HCT116 (cell line): ENCODE results near the gene TSPEAR. TPM values are rescaled to one million over a fixed set of nuclear protein-coding genes. Genes with fewer than 3 reads are reported as not detected.

ENCODE experiments used
- ATAC-seq: fragments of 200-7000 bp; cut with Tn5 transposase; 2 replicates; pipeline ENCODE4 v1.9.1; 2020; ENCODE audit warnings: mild to moderate bottlenecking, moderate library complexity
- BruUV-seq: library from RNA; stranded (reverse); fragments of 400-500 nt; replicated peaks from 2 replicates; lab custom pipeline; 2021; lab: Mats Ljungman, UMichigan
- CTCF ChIA-PET: fragments of 300-600 bp; sonication (Branson Sonifier 250); formaldehyde crosslinking; loops from one replicate; lab custom pipeline; 2021; ENCODE audit warnings: antibody characterized with exemption; lab: Charles Lee
- POLR2A ChIA-PET: fragments of 300-600, 350-600 bp; sonication (Branson Sonifier 250); formaldehyde crosslinking; loops from one replicate; lab custom pipeline; 2021; ENCODE audit warnings: antibody characterized with exemption; lab: Charles Lee
- RAD21 ChIA-PET, 2 experiments: fragments of 300-600 bp; sonication (Branson Sonifier 250); formaldehyde crosslinking; loops; one replicate each; lab custom pipeline; 2023; ENCODE audit warnings: low total read pairs in 2 of 2; ENCODE audit not compliant: uncharacterized antibody in 2 of 2, unreplicated experiment in 2 of 2, low non-redundant PET in 1 of 2; lab: Charles Lee
- DNase-seq: peaks from one replicate; pipeline ENCODE4 v3.0.0-alpha.2; 2010; ENCODE audit warnings: low read depth, low spot score
- H2AFZ ChIP-seq: fragments of 200-600 bp; shearing (Covaris generic), sonication (generic); 2 replicates; pipeline ENCODE4 v1.6.1; 2017; ENCODE audit warnings: low read depth, mixed run types, mixed read lengths, antibody characterized with exemption, low read length; ENCODE audit not compliant: poor library complexity, severe bottlenecking
- H3K27ac ChIP-seq: 2 replicates; pipeline ENCODE4 v1.5.1; 2012; ENCODE audit warnings: low read depth, low read length
- H3K27me3 ChIP-seq: fragments of 200-600 bp; sonication (generic); 2 replicates; pipeline ENCODE4 v1.6.1; 2016; ENCODE audit warnings: mixed run types, low read length, mixed read lengths; ENCODE audit not compliant: insufficient read depth
- H3K36me3 ChIP-seq, 2 experiments: fragments of 200-500 bp in 1 of 2; fragments of 200-600 bp in 1 of 2; sonication (Bioruptor generic) in 1 of 2; sonication (generic) in 1 of 2; 2 replicates each; pipeline versions ENCODE4 v1.5.1 to v1.6.1; 2014 to 2016; ENCODE audit warnings: low read length in 2 of 2, inconsistent platforms in 1 of 2, mixed read lengths in 1 of 2, mixed run types in 1 of 2; ENCODE audit not compliant: insufficient read depth in 2 of 2, control insufficient read depth in 1 of 2
- H3K4me1 ChIP-seq, 2 experiments: fragments of 200-600 bp in 1 of 2; sonication (generic) in 1 of 2; 2 replicates each; pipeline versions ENCODE4 v1.5.1 to v1.6.1; 2012 to 2017; ENCODE audit warnings: low read length in 2 of 2, inconsistent platforms in 1 of 2, mild to moderate bottlenecking in 1 of 2, mixed read lengths in 1 of 2, mixed run types in 1 of 2, moderate library complexity in 1 of 2; ENCODE audit not compliant: insufficient read depth in 2 of 2, control insufficient read depth in 1 of 2
- H3K4me2 ChIP-seq: fragments of 200-600 bp; sonication (generic); 2 replicates; pipeline ENCODE4 v1.6.1; 2017; ENCODE audit warnings: mixed run types, low read length, mixed read lengths
- H3K4me3 ChIP-seq, 2 experiments: fragments of 200-600 bp in 1 of 2; sonication (generic) in 1 of 2; replicated peaks in 1 of 2; 2 replicates each; pipeline ENCODE4 v1.5.1; 2011 to 2016; ENCODE audit warnings: low read length in 2 of 2, control low read depth in 1 of 2, low read depth in 1 of 2, mild to moderate bottlenecking in 1 of 2, mixed read lengths in 1 of 2, mixed run types in 1 of 2
- H3K79me2 ChIP-seq: fragments of 200-600 bp; sonication (generic); 2 replicates; pipeline ENCODE4 v1.6.1; 2017; ENCODE audit warnings: mild to moderate bottlenecking, mixed run types, low read length, moderate library complexity, mixed read lengths; ENCODE audit not compliant: insufficient read depth
- H3K9ac ChIP-seq: fragments of 200-600 bp; sonication (generic); 2 replicates; pipeline ENCODE4 v1.6.1; 2016; ENCODE audit warnings: low read length, mixed read lengths
- H3K9me2 ChIP-seq: fragments of 200-600 bp; sonication (generic), shearing (Covaris generic); 2 replicates; pipeline ENCODE4 v1.6.1; 2017; ENCODE audit warnings: mixed run types, mild to moderate bottlenecking, moderate library complexity; ENCODE audit not compliant: insufficient read depth
- H3K9me3 ChIP-seq, 2 experiments: fragments of 200-500 bp in 1 of 2; fragments of 200-600 bp in 1 of 2; sonication (Bioruptor generic) in 1 of 2; sonication (generic) in 1 of 2; 2 replicates each; pipeline ENCODE4 v1.6.1; 2014 to 2017; ENCODE audit warnings: low read length in 2 of 2, mixed read lengths in 2 of 2, inconsistent platforms in 1 of 2, low read depth in 1 of 2, mild to moderate bottlenecking in 1 of 2, mixed run types in 1 of 2, moderate library complexity in 1 of 2; ENCODE audit not compliant: control insufficient read depth in 1 of 2, insufficient read depth in 1 of 2
- H4K20me1 ChIP-seq: fragments of 200-600 bp; sonication (generic), shearing (Covaris generic); 2 replicates; pipeline ENCODE4 v1.6.1; 2017; ENCODE audit warnings: mixed run types, mild to moderate bottlenecking, moderate library complexity; ENCODE audit not compliant: insufficient read depth
- CEBPB ChIP-seq: IDR thresholded peaks from 2 replicates; pipeline ENCODE4 v1.6.1; 2012; ENCODE audit warnings: low read depth
- EGR1 ChIP-seq: IDR thresholded peaks from 2 replicates; pipeline ENCODE4 v1.6.1; 2012; ENCODE audit warnings: low read depth
- ELF1 ChIP-seq: IDR thresholded peaks from 2 replicates; pipeline ENCODE4 v1.6.1; 2012; ENCODE audit warnings: low read depth, borderline replicate concordance
- EZH2phosphoT487 ChIP-seq: fragments of 200-600 bp; IDR thresholded peaks from 2 replicates; pipeline ENCODE4 v1.6.1; 2018; ENCODE audit warnings: antibody characterized with exemption, borderline replicate concordance
- JUND ChIP-seq: IDR thresholded peaks from 2 replicates; pipeline ENCODE4 v1.6.1; 2012
- RAD21 ChIP-seq: IDR thresholded peaks from 2 replicates; pipeline ENCODE4 v1.6.1; 2012; ENCODE audit warnings: low read depth, mild to moderate bottlenecking
- SP1 ChIP-seq: IDR thresholded peaks from 2 replicates; pipeline ENCODE4 v1.6.1; 2012; ENCODE audit warnings: low read depth
- YY1 ChIP-seq: IDR thresholded peaks from 2 replicates; pipeline ENCODE4 v1.6.1; 2011; ENCODE audit warnings: low read length, low read depth, moderate library complexity, mild to moderate bottlenecking; ENCODE audit not compliant: insufficient replicate concordance; ENCODE audit errors: extremely low read depth
- ZNF274 ChIP-seq: fragments of 200-500 bp; sonication (Bioruptor generic); IDR thresholded peaks from 2 replicates; pipeline ENCODE4 v1.6.1; 2014; ENCODE audit warnings: mild to moderate bottlenecking, low read depth, low read length, inconsistent platforms
- intact Hi-C: fragments of 100-400 bp; cut with micrococcal nuclease; formaldehyde crosslinking; loops from 2 replicates; pipeline ENCODE4 v1.10.0; 2022
- total RNA-seq: library from RNA; stranded (reverse); gene quantifications from one replicate; pipeline ENCODE4 v1.2.1, GENCODE V29; 2021; ENCODE audit not compliant: unreplicated experiment
- TF ChIP-seq, protein P1 (sequence below): IDR thresholded peaks from 2 replicates; pipeline ENCODE4 v1.6.1; 2012; ENCODE audit warnings: low read depth
- TF ChIP-seq, protein P2 (sequence below): IDR thresholded peaks from 2 replicates; pipeline ENCODE4 v1.6.1; 2012
- TF ChIP-seq, protein P3 (sequence below): IDR thresholded peaks from 2 replicates; pipeline ENCODE4 v1.6.1; 2012

TSPEAR gene
- total RNA-seq, 1 experiment from 2014 or later = not detected

DNA sequence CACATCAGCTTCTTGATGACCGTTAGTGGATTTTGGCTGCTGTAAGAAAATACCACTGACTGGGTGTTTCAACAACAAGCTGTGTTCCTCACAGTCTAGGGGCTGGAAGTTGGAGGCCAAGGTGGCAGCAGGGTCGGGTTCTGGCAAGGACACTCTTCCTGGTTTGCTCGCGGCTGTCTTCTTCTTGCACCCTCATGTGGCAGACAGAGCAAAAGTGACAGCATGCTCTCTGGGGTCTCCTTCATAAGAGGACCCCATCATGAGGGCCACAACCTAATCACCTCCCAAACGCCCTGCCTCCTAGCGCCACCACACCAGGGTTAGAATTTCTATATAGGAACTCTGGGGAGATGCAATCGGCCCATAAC lies 18.6 kb upstream of the TSPEAR start:
- no peaks in the 10 kb centered on the region for H3K36me3 ChIP-seq
- H3K79me2 ChIP-seq = no peaks in the 10 kb centered on the region
- H3K9me2 ChIP-seq = no peaks in the 10 kb centered on the region
- no peak overlapping the region for H3K4me2 ChIP-seq
- no peaks in the 10 kb centered on the region for H3K27me3 ChIP-seq
- H3K9me3 ChIP-seq = no peaks in the 10 kb centered on the region
- no peak for DNase-seq
- no peak overlapping the region for H3K9ac ChIP-seq
- CTCF ChIA-PET = no interaction called here
- no peak overlapping the region for H3K4me3 ChIP-seq
- TF ChIP-seq RAD21 (no peak), ZNF274 (no peak)
- TF ChIP-seq, protein P1, sequence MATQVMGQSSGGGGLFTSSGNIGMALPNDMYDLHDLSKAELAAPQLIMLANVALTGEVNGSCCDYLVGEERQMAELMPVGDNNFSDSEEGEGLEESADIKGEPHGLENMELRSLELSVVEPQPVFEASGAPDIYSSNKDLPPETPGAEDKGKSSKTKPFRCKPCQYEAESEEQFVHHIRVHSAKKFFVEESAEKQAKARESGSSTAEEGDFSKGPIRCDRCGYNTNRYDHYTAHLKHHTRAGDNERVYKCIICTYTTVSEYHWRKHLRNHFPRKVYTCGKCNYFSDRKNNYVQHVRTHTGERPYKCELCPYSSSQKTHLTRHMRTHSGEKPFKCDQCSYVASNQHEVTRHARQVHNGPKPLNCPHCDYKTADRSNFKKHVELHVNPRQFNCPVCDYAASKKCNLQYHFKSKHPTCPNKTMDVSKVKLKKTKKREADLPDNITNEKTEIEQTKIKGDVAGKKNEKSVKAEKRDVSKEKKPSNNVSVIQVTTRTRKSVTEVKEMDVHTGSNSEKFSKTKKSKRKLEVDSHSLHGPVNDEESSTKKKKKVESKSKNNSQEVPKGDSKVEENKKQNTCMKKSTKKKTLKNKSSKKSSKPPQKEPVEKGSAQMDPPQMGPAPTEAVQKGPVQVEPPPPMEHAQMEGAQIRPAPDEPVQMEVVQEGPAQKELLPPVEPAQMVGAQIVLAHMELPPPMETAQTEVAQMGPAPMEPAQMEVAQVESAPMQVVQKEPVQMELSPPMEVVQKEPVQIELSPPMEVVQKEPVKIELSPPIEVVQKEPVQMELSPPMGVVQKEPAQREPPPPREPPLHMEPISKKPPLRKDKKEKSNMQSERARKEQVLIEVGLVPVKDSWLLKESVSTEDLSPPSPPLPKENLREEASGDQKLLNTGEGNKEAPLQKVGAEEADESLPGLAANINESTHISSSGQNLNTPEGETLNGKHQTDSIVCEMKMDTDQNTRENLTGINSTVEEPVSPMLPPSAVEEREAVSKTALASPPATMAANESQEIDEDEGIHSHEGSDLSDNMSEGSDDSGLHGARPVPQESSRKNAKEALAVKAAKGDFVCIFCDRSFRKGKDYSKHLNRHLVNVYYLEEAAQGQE = no peak
- POLR2A ChIA-PET = no interaction called here
- RAD21 ChIA-PET = no interaction called here
- no TSS peak for BruUV-seq
- no peaks in the 10 kb centered on the region for H3K4me1 ChIP-seq
- intact Hi-C loops = no loop called here
- no peak for ATAC-seq
- H3K27ac ChIP-seq = no peak overlapping the region
- no peak overlapping the region for H2AFZ ChIP-seq
- H4K20me1 ChIP-seq = no peaks in the 10 kb centered on the region

DNA sequence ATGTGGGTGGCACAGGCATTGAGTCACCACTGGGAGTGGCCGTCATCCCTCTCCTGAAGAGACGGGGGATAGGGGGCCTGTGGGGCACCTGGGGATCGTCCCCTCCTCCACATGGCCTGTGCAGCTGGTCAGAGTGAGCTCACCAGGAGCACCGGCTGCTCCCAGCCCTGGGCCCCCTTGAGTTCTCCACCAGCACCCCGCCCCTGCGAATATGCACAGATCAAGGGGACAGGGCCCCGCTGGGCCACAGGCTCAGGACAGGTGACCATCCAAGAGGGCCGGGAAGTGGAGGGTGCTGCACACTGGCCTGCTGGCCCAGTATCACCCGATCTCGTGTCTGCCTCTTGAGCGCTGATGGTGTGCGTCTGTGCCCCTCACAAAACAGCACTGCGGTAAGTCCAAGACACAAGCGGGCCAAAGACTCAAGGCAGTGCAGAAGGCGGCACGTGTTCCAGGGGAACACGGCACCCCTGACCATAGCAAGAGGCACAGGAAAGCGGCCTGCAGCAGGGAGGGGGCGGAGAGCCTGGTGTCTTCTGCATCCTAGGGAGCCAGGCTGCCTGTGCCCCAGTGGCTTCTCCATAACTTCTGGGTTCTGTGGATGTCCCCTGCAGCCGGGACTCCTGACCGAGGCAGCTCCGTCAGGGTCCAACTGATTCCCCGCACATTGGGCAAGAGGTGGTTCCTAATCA lies 18.1 kb upstream of the TSPEAR start:
- Histone ChIP-seq H3K9me3 (no peaks in the 10 kb centered on the region), H3K27me3 (no peaks in the 10 kb centered on the region), H3K9ac (no peak overlapping the region), H3K9me2 (no peaks in the 10 kb centered on the region), H3K4me3 (no peak overlapping the region), H3K79me2 (no peaks in the 10 kb centered on the region), H3K36me3 (no peaks in the 10 kb centered on the region), H3K4me1 (no peaks in the 10 kb centered on the region), H3K4me2 (no peak overlapping the region), H3K27ac (no peak overlapping the region), H4K20me1 (no peaks in the 10 kb centered on the region), H2AFZ (no peak overlapping the region)
- intact Hi-C loops = no loop called here
- ATAC-seq (no peak), DNase-seq (no peak)
- CTCF ChIA-PET = no interaction called here
- RAD21 ChIA-PET = no interaction called here
- TF ChIP-seq, protein P2, sequence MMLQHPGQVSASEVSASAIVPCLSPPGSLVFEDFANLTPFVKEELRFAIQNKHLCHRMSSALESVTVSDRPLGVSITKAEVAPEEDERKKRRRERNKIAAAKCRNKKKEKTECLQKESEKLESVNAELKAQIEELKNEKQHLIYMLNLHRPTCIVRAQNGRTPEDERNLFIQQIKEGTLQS = no peak
- TF ChIP-seq EZH2phosphoT487 = no peak
- no peak for TF ChIP-seq YY1
- TF ChIP-seq, protein P1 = no peak
- TF ChIP-seq EGR1 = no peak
- TF ChIP-seq ELF1 = no peak
- TF ChIP-seq CEBPB = no peak
- no peak for TF ChIP-seq JUND
- no peak for TF ChIP-seq SP1
- TF ChIP-seq, protein P3, sequence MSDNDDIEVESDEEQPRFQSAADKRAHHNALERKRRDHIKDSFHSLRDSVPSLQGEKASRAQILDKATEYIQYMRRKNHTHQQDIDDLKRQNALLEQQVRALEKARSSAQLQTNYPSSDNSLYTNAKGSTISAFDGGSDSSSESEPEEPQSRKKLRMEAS = no peak
- POLR2A ChIA-PET = no interaction called here
- no TSS peak for BruUV-seq
